NB4 (cell line): ENCODE results near the gene TC2N.

Experiments used
- MYC ChIP-seq: IDR thresholded peaks from 2 replicates; pipeline ENCODE4 v1.6.1; 2011; ENCODE audit warnings: low read depth, low read length
- POLR2A ChIP-seq: IDR thresholded peaks from 2 replicates; pipeline ENCODE4 v1.6.1; 2011; ENCODE audit warnings: mild to moderate bottlenecking; ENCODE audit not compliant: insufficient read length; ENCODE audit errors: extremely low read depth
- TF ChIP-seq, protein P1 (sequence below): IDR thresholded peaks from 2 replicates; pipeline ENCODE4 v1.6.1; 2011; ENCODE audit warnings: low read depth, low read length
- TF ChIP-seq, protein P2 (sequence below): IDR thresholded peaks from one replicate; pipeline ENCODE4 v1.5.1; 2012; ENCODE audit warnings: low read depth, low read length

DNA sequence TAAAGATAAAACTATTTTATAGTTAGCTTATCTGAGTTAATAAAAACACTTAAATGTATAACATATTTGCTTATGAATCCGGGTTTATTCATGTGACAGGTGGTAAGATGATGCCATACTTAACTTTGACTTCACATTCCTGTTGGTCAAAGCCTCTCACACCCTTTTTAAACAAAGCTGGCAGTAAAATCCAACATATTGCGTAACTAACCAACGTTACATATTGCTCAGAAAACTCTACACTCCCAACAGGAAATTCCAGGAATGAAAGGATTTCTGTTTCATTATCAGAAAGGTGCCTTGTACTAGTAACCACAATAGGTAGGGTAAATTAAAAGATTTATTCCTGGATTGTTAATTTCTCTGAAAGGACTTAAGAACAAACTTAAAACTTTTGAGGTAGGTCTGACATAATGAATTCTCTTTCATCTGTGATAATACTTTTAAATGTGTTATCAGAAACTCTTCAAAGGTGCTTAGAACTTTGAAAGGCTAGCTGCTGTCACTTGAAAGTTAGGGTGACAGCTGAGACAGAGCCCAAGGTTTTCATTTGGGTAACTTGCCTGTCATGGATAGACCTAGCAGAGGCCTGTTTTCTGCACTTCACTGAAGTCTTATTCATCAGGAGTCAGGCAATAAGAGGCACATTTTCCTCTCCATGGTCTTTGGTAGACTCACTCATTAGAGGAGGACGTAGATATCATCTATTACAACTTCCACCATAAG is 111.6 kb downstream of the TC2N start:
- TF ChIP-seq, protein P1, sequence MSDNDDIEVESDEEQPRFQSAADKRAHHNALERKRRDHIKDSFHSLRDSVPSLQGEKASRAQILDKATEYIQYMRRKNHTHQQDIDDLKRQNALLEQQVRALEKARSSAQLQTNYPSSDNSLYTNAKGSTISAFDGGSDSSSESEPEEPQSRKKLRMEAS: no peak
- TF ChIP-seq, protein P2, sequence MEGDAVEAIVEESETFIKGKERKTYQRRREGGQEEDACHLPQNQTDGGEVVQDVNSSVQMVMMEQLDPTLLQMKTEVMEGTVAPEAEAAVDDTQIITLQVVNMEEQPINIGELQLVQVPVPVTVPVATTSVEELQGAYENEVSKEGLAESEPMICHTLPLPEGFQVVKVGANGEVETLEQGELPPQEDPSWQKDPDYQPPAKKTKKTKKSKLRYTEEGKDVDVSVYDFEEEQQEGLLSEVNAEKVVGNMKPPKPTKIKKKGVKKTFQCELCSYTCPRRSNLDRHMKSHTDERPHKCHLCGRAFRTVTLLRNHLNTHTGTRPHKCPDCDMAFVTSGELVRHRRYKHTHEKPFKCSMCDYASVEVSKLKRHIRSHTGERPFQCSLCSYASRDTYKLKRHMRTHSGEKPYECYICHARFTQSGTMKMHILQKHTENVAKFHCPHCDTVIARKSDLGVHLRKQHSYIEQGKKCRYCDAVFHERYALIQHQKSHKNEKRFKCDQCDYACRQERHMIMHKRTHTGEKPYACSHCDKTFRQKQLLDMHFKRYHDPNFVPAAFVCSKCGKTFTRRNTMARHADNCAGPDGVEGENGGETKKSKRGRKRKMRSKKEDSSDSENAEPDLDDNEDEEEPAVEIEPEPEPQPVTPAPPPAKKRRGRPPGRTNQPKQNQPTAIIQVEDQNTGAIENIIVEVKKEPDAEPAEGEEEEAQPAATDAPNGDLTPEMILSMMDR: no peak
- TF ChIP-seq POLR2A (no peak), MYC (no peak)
